ENCODE results near the gene DNAJC21. TPM values are rescaled to one million over a fixed set of nuclear protein-coding genes. Genes with fewer than 3 reads are reported as not detected.

Gene DNAJC21
- total and polyA plus RNA-seq, 9 of the 15 experiments (the other 6 are each of a cell fraction or from before 2014, with no cell fraction given) = 26.6 to 105 (median 70.7) TPM

- TF ChIP-seq FOXA3 (CRISPR knock-in tag; conservative IDR thresholded peaks at IDR 0.05 in 1 of 2, IDR thresholded peaks at IDR 0.05 in 1 of 2) (peak in 1 of 2 experiments; percentile 13; a peak in 1 of 4 replicates), L3MBTL2 (IDR thresholded peaks at IDR 0.05) (peak; percentile 65), SAFB (IDR thresholded peaks at IDR 0.05; ENCODE audit: borderline replicate concordance, low read depth, low read length) (no peak), NR2C1 (IDR thresholded peaks at IDR 0.05) (peak; percentile 56; the same call in 1 of the 2 replicates), NR2C1 (tag; IDR thresholded peaks at IDR 0.05) (peak; percentile 55), CBX5 (IDR thresholded peaks at IDR 0.05; ENCODE audit: borderline replicate concordance, low read depth) (0 out of 2 replicates have a peak, but pooled peaks have one; percentile 6), ZNF140 (CRISPR knock-in tag; IDR thresholded peaks at IDR 0.05) (no peak), TAF7 (tag; IDR thresholded peaks at IDR 0.05) (peak; percentile 97), PML (IDR thresholded peaks at IDR 0.05; ENCODE audit: low read length) (peak; percentile 84), ZNF184 (CRISPR knock-in tag; IDR thresholded peaks at IDR 0.05) (no peak), E2F1 (CRISPR knock-in tag; IDR thresholded peaks at IDR 0.05) (0 out of 2 replicates have a peak, but pooled peaks have one; percentile 39), SRF (CRISPR knock-in tag; IDR thresholded peaks at IDR 0.05) (peak in 1 of 2 experiments; percentile 57; a peak in 1 of 4 replicates), CEBPB (tag; IDR thresholded peaks at IDR 0.05) (no peak), RERE (CRISPR knock-in tag; IDR thresholded peaks at IDR 0.05; ENCODE audit: borderline replicate concordance) (no peak)
- TF ChIP-seq, protein P1, sequence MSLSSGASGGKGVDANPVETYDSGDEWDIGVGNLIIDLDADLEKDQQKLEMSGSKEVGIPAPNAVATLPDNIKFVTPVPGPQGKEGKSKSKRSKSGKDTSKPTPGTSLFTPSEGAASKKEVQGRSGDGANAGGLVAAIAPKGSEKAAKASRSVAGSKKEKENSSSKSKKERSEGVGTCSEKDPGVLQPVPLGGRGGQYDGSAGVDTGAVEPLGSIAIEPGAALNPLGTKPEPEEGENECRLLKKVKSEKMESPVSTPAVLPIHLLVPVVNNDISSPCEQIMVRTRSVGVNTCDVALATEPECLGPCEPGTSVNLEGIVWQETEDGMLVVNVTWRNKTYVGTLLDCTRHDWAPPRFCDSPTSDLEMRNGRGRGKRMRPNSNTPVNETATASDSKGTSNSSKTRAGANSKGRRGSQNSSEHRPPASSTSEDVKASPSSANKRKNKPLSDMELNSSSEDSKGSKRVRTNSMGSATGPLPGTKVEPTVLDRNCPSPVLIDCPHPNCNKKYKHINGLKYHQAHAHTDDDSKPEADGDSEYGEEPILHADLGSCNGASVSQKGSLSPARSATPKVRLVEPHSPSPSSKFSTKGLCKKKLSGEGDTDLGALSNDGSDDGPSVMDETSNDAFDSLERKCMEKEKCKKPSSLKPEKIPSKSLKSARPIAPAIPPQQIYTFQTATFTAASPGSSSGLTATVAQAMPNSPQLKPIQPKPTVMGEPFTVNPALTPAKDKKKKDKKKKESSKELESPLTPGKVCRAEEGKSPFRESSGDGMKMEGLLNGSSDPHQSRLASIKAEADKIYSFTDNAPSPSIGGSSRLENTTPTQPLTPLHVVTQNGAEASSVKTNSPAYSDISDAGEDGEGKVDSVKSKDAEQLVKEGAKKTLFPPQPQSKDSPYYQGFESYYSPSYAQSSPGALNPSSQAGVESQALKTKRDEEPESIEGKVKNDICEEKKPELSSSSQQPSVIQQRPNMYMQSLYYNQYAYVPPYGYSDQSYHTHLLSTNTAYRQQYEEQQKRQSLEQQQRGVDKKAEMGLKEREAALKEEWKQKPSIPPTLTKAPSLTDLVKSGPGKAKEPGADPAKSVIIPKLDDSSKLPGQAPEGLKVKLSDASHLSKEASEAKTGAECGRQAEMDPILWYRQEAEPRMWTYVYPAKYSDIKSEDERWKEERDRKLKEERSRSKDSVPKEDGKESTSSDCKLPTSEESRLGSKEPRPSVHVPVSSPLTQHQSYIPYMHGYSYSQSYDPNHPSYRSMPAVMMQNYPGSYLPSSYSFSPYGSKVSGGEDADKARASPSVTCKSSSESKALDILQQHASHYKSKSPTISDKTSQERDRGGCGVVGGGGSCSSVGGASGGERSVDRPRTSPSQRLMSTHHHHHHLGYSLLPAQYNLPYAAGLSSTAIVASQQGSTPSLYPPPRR (CRISPR knock-in tag; IDR thresholded peaks at IDR 0.05; ENCODE audit: borderline replicate concordance) = 0 out of 2 replicates have a peak, but pooled peaks have one; percentile 70
Observed at GRCh38 chr5:34915139-34915855, 14.1 kb upstream of the DNAJC21 start, which contains the start of the genes BRIX1 and RAD1 (continued).
